NCI-H82 (cell line): ENCODE measurements around the gene CACNA1H.

Experiments used
- DNase-seq: peaks from one replicate; lab custom pipeline; 2025; lab: John Stamatoyannopoulos, UW

Gene CACNA1H

DNA sequence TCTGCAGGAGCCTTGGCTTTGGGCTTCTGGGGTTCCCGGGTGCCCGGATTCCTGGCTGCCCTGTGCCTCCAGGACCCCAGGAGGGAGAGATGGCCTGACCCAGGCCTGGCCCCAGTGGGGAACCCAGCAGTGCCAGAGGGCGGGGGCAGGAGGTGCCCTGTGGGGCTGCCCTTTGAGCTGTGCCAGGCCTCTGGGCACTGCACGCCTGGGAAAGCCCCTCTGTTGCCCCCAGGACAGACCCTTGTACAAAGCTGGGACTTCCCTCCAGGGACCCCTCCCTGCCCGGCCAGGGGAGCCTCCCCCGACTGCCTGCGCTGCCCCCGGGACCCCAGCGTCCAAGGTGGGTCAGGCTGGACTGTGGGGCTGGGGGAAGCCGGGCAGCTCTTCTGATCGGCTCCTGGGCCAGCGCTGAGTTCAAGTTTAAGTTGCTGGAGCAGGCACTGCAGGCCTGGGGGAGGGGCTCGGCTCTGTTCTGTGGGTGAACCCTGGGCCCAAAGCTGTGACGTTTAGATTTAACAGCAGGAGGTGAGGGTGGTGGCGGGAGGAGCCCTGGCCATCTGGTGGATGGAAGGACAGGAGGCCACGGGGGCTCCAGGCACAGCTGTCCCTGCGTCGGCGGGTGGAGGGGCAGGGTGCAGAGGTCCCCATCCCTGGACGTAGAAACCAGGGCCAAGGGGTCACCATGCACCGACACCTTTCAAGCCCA lies 29.2 kb upstream of the CACNA1H start:
- DNase-seq: peak; percentile 51

- DNase-seq: no peak
Observed at GRCh38 chr16:1124291-1124690, 28.6 kb upstream of the CACNA1H start.

- DNase-seq: no peak
Observed at GRCh38 chr16:1124795-1125194, 28.1 kb upstream of the CACNA1H start.

DNA sequence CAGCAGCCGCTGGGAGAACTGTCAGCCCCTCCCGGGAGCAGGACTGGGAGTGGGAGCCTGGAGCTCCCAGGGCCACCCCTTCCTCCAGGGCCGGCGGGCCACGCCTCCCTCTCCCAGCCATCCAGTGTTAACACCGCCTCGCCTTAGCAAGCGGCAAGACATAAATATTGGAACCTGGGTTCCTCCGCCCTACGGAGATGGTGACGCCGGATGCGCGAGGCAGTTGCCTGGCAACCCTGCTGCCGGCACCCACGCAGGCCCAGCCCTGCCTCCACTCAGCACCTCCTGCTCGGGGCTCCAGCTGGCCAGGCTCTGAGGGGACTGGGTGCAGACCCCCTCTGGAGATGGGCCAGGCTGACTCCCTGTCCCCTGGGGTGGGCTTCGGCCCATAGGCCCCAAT lies 27.4 kb upstream of the CACNA1H start:
- peak; percentile 63 for DNase-seq

DNA sequence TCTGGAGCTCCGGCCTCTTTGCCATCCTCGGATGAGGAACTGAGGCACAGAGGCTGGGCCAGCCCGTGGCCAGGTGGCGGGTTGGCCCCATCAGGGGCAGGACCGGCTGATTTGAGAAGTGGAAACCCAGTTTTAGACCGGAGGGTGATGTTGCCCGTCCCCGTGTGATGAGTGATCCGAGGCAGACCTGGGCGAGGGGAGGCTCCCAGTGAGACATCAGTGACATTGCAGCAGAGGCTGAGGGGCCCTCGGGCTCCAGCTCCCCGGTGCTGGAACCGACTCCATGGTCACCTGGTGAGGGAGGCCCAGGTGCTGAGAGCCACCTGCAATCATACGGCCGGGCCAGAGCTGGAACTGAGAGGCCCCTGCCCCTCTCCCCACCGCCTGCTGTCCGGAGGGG lies 26.9 kb upstream of the CACNA1H start:
- DNase-seq: no peak

GRCh38 chr16:1126586-1126985 lies 26.3 kb upstream of the CACNA1H start:
- DNase-seq: no peak

DNA sequence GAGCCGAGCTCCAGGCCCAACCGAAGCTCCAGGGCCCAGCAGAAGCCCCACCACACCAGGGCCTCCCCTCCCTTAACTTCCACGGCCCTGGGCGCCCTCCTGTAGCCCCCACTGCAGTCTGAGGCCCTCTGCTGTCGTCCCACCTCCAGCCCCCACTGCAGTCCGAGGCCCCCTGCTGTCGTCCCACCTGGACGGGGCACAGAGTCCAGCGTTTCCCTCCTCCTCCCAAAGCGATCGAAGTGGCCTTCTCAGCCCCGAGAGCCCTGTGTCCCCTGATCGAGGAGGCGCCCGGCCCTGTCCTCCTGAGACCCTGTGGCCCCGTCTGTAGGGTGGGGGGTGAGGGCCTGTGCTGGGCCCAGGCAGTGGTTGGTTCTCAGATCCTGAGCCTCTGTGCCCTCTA lies 25.8 kb upstream of the CACNA1H start:
- no peak for DNase-seq

DNA sequence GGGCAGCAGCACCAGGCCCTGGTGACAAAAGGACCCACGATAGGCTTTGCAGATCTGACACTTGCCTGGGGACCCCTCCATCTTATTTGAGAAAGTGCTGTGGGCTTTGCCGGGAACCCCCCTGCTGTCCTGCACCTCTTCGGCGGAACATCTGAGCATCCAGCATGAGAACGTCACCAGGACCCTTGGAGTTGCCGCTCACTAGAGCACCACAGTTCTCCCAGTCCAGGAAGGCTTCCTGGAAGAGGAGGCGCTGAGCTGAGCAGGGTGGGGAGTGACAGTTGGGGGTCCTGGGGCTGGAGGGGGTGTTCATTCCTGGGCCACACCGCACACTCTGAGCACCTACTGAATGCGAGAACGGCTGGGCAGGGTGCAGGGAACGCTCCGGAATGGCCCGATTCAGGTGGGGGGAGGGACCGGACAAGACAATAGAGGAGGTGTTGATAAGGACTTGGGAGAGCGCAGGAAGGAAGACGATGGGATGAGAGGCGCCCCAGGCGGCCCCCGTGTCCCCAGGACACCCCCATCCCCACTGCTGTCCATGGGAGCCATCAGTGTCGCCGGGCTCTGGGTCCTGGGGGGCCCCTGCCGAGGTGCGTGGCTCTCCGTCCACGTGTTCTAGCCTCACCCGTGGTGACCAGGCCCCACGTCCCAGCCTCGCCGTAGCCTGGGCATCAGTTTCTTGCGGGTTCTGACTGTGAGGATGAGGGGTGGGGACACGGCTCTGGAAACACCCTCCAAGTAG lies 24.8 kb upstream of the CACNA1H start:
- no peak for DNase-seq

GRCh38 chr16:1129106-1129960 lies 23.6 kb upstream of the CACNA1H start:
- no peak for DNase-seq

- no peak for DNase-seq
Observed at GRCh38 chr16:1130382-1130781, 22.5 kb upstream of the CACNA1H start.

GRCh38 chr16:1131378-1131994 lies 21.4 kb upstream of the CACNA1H start:
- DNase-seq: no peak

DNA sequence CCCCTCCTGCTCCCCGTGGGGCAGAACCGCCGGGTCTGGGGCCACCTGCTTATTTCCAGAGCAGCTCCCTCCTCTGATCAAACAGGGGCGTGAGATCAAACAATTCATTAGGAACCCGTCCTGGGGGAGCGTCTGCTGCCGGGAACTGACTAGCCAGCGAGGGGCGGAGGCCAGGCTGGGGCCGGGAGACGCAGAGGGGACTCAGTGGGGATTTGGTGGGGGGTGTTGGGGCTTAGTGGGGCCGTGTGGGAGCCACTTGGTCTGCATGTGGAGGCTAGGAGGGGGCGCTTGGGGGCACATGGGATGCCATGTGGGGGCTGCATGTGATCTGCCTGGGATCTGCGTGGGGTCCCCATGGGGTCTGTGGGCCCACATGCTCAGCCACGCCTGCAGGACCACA lies 20.5 kb upstream of the CACNA1H start:
- DNase-seq: no peak

DNA sequence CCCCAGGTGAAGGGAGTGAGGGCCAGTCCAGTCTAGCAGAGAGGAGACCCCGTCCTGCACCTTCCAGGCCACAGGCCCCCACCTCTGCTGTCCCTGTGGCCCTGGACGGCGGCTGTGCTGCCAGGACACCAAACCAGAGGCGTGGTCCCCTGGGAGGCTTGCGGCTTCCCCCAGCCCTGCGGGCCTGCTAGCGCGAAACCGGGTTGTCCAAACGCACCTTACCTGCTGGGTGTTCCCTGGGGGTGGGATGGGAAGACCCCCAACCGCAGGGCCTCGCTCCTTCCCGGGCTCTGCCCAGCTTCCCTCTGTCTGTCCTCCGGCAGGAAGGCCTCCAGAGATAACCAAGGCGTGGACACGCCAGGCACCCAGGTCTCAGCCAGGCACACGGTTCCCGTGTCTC lies 19.6 kb upstream of the CACNA1H start:
- no peak for DNase-seq

DNA sequence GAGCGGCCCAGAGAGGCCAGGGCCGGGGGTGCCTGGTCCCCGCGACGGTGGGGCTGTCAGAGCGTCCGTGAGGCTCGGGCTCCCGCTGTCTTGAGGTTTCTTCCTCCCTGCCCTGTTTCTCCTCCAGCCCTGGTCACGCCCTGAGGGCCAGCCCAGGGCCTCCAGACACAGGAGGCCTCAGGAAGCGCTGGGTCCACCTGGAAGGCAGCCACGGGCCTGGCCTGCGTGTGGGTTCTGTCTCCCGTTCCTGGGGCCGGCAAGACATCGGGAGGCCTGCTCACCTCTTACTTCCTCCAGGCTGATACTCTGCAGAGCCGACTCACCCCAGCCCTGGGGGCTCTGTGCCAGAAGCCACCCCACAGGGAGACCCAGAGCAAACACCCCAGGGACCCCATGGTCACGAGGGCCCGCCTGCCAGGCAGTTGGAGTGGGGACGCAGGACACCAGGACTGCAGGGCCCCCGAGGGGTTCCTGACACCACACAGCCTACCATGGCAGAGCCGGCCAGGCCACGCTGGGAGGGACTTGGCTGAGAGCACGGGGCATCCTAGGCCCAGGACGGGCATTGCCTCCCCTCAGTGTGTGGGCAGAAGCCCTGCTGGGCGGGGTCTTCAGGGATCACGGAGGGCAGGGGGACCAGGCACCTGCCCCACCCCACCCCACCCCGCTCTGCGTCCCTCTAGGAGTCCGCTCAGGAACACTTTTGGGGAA lies 18.9 kb upstream of the CACNA1H start:
- DNase-seq: no peak

GRCh38 chr16:1134776-1135458 lies 18.0 kb upstream of the CACNA1H start:
- DNase-seq: peak; percentile 56

DNA sequence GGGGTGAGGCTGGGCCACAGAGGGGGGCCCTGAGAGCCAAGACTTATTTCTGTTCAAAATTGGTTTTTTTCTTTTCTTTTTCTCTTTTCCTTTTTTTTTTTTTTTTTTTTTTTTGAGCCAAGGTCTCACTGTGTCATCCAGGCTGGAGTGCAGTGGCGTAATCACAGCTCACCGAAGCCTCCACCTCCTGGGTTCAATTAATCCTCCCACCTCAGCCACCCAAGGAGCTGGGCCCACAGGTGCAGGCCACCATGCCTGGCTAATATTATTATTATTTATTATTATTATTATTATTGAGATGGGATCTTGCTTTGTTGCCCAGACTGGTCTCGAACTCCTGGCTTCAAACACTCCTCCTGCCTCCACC lies 17.5 kb upstream of the CACNA1H start:
- DNase-seq: no peak

DNA sequence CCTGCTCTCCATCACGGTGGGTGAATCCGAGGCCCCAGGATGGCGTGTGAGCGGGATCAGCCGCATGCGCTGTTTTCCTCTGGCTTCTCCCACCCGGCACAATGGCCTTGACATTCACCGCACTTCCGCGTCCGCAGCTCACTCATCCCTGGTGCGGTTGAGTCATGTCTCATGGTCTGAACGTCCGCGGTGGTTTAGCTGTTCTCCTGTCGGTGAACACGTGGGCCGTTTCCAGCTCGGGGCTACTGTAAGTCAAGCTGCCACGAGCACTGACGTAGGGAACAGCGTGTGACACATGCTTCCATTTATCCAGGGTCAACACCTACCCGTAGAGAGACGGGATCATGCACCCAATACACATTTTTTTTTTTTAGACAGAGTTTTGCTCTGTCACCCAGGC lies 15.3 kb upstream of the CACNA1H start:
- DNase-seq: no peak

DNA sequence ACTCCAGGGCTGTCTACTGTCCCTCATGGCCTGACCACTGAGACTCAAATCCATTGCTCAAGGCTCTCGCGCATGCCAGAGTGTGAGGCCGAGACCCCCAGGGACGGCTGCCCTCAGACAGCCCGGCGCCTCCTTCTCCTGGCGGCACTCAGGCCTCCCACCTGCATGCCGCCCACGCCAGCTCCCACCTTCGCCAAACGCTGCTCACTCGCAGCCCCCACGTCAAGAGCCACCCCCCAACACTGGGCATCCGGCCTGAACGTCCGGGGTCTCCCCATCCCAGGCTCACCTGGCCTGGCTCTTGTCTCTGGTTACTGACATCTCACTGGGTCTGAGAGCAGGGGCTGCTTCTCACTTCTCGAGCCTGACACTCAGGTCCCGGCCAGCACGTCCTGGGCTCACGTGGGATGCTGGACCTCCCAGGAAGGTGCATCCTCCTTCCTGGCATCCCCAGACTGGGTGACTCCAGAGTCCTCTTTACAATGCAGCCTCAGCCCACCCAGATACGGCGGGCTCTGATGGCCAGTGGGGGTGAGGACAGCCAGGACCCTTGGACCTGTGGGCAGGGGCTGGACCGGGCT lies 12.2 kb upstream of the CACNA1H start:
- DNase-seq: no peak

DNA sequence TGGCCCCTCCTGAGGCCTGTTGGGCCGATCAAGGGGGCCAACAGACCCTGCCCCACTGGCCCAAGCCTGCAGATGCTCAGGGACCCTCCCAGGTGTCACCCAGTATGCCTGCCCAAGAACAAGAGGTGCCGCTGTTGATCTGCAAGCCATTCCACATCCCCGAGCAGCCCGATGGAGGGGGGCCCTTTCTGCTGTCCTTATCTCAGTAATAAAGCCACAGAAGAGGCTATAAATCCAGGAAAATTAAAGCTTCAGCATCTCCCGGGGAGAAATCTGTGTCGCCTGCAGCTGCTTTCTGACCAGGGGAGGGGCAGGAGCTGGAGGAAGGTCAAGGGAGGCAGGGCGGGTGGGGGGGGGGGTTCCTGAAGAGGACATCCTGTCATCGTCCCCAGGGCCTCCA lies 11.7 kb upstream of the CACNA1H start:
- no peak for DNase-seq

DNA sequence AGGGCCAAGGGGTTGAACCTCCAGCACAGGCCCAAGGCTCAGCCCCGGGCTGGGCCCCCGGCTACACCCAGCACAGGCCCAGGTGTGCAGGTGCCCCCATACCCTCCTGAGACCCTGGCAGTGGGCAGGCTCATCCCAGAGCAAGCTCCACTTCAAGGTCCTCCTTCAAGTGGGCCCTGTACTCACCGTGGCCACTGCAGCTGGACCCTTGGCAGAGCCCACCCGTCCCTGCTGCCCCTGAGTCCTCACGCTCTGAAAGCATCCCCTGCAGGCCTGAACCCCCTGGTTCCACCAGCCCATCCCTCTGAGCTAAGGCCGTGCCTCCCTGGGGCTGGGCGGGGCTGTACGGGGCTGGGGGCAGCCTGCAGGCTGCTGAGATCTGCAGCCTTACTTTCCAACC lies 11.2 kb upstream of the CACNA1H start:
- DNase-seq: no peak

DNA sequence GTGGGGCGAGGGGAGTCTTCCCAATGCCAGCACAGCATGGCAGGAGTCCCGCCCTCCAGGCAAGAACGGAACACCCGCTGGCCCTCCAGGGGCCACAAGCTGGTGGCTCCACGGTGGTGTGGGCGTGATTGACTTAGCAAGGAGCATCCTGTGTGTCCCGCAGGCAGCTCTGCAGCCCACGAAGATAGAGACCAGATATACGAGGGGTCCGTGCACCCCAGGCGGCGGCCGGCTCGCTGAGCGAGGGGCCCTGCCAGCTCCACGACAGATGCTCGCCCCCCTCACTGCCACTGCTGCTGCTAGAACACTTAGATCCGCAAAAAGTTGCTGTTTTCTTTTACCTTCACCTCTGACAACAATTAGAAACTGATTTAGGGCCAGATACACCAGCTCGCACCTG lies 10.0 kb upstream of the CACNA1H start:
- DNase-seq: no peak
